Thyroid gland (tissue), 4 donors: ENCODE results near the gene RGR.

Experiments used
- CTCF ChIP-seq, 6 experiments: fragments of 200-600 bp in 3 of 6; fragments of 450-650 bp in 3 of 6; sonication (generic) in 3 of 6; IDR thresholded peaks; one replicate each; pipeline ENCODE4 v1.5.1; 2016 to 2019; ENCODE audit warnings: antibody characterized with exemption in 6 of 6, mild to moderate bottlenecking in 2 of 6, inconsistent platforms in 1 of 6, moderate library complexity in 1 of 6
- POLR2A ChIP-seq, 2 donors: fragments of 450-650 bp; IDR thresholded peaks; one replicate each; pipeline ENCODE4 v1.6.1; 2017; ENCODE audit warnings: antibody characterized with exemption in 2 of 2, mild to moderate bottlenecking in 2 of 2, moderate library complexity in 1 of 2

- TF ChIP-seq CTCF (IDR thresholded peaks at IDR 0.05) (no peak), POLR2A (IDR thresholded peaks at IDR 0.05) (no peak)
These were observed 8.1 kb upstream of the RGR start for GRCh38 chr10:84236807-84237198.
